22Rv1 (cell line): Measurements from ENCODE around the gene SESN2.

Experiments used
- H3K27ac ChIP-seq: fragments of 450-650 bp; 2 replicates; pipeline ENCODE4 v1.5.1; 2017
- ZFX ChIP-seq: fragments of 450-650 bp; IDR thresholded peaks from 2 replicates; pipeline ENCODE4 v1.6.1; 2017; ENCODE audit warnings: antibody characterized with exemption, borderline replicate concordance
- TF ChIP-seq, protein P1 (sequence below): fragments of 450-650 bp; IDR thresholded peaks from 2 replicates; pipeline ENCODE4 v1.5.1; 2017; ENCODE audit warnings: mild to moderate bottlenecking

The SESN2 gene

DNA sequence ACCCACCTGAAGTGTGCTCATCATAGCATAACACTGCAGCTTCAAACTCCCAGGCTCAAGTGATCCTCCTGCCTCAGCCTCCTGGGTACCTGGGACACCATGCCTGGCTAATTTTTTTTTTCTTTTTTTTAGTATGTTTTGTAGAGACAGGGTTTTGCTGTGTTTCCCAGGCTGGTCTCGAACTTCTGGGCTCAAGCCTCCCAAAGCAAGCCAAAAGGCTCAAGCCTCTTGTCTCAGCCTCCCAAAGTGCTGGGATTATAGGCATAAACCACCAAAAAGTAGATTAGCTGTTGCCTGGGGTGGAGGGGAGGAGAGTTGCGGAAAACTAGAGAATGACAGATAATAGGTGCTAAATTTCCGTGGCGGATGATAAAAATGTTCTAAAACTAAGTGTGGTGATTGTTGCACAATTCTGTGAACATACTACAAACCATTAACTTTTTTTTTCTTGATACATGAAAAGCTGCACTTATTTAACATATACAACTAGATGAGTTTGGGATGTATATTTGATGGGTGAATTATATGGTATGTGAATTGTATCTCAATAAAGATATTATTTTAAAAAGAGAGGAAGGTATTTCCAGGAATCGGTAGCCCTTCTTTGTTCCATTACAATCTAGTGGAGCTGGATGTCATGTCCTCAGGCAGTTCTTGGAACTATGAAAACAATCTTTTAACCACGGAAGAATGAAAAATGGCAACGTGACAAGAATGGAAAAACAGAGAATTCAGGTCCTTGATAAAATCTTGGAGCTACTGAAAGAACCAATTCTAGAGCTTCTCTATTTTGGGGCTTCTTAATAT is 42.3 kb downstream of the SESN2 start:
- TF ChIP-seq, protein P1, sequence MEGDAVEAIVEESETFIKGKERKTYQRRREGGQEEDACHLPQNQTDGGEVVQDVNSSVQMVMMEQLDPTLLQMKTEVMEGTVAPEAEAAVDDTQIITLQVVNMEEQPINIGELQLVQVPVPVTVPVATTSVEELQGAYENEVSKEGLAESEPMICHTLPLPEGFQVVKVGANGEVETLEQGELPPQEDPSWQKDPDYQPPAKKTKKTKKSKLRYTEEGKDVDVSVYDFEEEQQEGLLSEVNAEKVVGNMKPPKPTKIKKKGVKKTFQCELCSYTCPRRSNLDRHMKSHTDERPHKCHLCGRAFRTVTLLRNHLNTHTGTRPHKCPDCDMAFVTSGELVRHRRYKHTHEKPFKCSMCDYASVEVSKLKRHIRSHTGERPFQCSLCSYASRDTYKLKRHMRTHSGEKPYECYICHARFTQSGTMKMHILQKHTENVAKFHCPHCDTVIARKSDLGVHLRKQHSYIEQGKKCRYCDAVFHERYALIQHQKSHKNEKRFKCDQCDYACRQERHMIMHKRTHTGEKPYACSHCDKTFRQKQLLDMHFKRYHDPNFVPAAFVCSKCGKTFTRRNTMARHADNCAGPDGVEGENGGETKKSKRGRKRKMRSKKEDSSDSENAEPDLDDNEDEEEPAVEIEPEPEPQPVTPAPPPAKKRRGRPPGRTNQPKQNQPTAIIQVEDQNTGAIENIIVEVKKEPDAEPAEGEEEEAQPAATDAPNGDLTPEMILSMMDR: no peak
- no peak for TF ChIP-seq ZFX
- no peak overlapping the region for H3K27ac ChIP-seq

DNA sequence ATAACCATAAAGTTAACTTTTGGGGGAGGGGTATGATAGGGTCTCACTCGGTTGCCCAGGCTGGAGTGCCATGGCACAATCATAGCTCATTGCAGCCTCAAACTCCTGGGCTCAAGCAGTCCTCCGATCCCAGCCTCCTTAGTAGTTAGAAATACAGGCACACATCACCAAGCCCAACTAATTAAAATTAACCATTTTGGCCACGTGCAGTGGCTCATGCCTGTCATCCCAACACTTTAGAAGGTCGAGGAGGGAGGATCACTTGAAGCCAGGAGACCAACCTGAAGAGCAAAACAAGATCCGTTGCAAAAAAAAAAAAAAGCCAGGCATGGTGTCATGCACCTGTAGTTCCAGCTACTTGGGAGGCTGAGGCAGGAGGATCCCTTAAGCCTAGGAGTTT is 42.9 kb downstream of the SESN2 start:
- TF ChIP-seq ZFX: no peak
- TF ChIP-seq, protein P1: no peak
- no peak overlapping the region for H3K27ac ChIP-seq

- TF ChIP-seq, protein P1: no peak
- TF ChIP-seq ZFX: no peak
- no peak overlapping the region for H3K27ac ChIP-seq
Measured at GRCh38 chr1:28306301-28306949, 47.1 kb downstream of the SESN2 start.

DNA sequence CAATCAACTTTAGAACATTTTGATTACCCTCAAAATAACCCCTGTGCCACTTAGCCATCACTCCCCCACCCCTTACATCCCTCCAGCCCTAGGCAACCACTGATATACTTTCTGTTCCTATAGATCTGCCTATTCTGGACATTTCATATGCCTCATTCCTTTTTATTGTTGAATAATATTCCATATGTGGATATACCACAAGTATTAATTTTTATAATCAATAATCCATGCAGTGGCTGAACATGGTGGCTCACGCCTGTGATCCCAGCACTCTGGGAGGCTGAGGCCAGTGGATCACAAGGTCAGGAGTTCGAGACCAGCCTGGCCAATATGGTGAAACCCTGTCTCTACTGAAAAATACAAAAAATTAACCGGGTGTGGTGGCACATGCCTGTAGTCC is 49.4 kb downstream of the SESN2 start:
- TF ChIP-seq, protein P1: no peak
- TF ChIP-seq ZFX: no peak
- no peak overlapping the region for H3K27ac ChIP-seq

GRCh38 chr1:28309702-28310101 is 50.4 kb downstream of the SESN2 start:
- no peak for TF ChIP-seq ZFX
- TF ChIP-seq, protein P1: no peak
- H3K27ac ChIP-seq: no peak overlapping the region

DNA sequence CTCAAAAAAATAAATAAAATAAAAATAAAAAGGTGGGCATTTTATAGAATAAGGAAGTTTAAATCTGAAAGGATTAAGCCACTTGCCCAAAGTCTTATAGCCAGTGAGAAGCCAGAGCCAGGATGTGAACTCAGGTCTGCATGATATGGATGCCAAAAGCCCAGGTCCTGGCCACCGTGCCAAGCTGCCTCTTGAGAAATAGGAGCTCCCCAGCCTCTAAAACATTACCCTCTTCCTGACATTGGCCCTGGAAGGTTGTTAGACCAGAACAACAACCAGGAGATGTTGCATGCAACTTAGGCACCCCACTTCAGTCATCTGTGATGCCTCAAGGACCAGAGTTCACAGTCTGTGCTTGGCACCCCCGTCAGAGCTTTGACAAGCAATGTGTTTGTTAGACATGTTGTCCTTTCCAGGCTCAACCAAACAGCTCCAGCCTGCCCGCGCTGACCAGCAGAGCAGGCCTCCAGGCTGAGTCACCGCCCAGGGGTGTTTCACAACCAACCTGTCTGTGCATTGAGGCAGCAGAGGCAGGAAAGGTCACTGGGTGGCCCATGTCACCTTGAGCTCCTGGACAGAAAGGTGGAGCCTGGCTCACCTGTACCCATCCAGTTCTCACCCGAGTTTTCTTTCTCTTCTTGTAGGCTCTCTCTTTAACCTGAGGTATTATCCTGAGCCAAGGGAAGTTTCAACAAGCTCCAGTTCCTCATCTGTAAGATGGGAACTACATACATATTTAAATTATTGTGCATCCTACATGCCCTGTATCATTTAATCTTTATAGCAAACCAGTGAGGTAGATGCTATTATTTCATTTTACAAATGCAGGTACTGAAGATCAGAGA is 54.6 kb downstream of the SESN2 start:
- no peak overlapping the region for H3K27ac ChIP-seq

More for the DNA sequence above, 54.6 kb downstream of the SESN2 start:
- TF ChIP-seq, protein P1: no peak
- TF ChIP-seq ZFX: no peak
